Keratinocyte (primary cell): ENCODE data around the gene ATP11A.

Experiments used
- CTCF ChIP-seq, 3 experiments: IDR thresholded peaks in 1 of 3; conservative IDR thresholded peaks in 1 of 3; optimal IDR thresholded peaks in 1 of 3; 2 replicates in 2 of 3; 3 replicates in 1 of 3; pipeline versions ENCODE3 to v1.5.1; 2011; ENCODE audit warnings: low read length in 3 of 3, mild to moderate bottlenecking in 3 of 3, moderate library complexity in 2 of 3, control low read depth in 1 of 3, inconsistent platforms in 1 of 3; ENCODE audit not compliant: insufficient read depth in 2 of 3; ENCODE audit errors: extremely low read depth in 1 of 3
- EZH2 ChIP-seq: IDR thresholded peaks from one replicate; pipeline ENCODE4 v1.6.1; 2012; ENCODE audit warnings: inconsistent platforms, mild to moderate bottlenecking, low read length, moderate library complexity

GRCh38 chr13:112903606-112904195 is 213.9 kb downstream of the ATP11A start:
- TF ChIP-seq CTCF (optimal IDR thresholded peaks at IDR 0.05 in 1 of 3, IDR thresholded peaks at IDR 0.05 in 1 of 3, conservative IDR thresholded peaks at IDR 0.05 in 1 of 3; ENCODE audit: extremely low read depth in 1 of 3, insufficient read depth in 2 of 3, low read length in 3 of 3) (no peak), EZH2 (no peak)
